Measurements from ENCODE around the gene CIT. TPM values are rescaled to one million over a fixed set of nuclear protein-coding genes. Genes with fewer than 3 reads are reported as not detected.

Gene CIT
- total RNA-seq, 1 donor from 2014 or later: 85.9 TPM

DNA sequence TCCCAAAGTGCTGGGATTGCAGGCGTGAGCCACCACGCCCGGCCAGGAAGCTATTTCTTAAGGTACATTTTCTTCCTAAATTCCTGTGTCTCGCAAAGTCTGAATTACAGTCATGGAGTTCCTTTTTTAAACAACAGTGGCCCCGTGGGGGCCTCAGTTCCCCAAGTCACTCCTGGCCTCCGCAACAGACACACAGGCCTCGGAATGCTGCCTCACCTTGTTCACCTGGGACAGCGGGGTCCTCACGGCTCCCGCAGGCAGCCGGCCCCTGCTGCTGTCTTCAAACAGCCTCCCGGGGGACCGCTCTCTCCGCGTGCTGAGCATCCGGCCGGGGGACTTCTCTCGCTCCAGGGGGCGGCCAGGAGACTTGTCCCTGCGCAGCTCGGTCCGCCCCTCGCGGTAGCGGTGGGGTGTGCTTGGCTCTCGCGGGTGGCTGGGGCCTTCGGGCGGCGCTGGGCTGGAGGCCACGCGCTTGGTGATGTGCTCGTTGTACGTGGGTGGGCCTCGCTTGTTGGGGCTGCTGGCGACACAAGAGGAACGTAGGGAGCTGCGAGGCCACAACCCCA, 187.1 kb downstream of the CIT start:
- no peak for DNase-seq (ENCODE audit: low read depth, low spot score)
- TF ChIP-seq, protein P1, sequence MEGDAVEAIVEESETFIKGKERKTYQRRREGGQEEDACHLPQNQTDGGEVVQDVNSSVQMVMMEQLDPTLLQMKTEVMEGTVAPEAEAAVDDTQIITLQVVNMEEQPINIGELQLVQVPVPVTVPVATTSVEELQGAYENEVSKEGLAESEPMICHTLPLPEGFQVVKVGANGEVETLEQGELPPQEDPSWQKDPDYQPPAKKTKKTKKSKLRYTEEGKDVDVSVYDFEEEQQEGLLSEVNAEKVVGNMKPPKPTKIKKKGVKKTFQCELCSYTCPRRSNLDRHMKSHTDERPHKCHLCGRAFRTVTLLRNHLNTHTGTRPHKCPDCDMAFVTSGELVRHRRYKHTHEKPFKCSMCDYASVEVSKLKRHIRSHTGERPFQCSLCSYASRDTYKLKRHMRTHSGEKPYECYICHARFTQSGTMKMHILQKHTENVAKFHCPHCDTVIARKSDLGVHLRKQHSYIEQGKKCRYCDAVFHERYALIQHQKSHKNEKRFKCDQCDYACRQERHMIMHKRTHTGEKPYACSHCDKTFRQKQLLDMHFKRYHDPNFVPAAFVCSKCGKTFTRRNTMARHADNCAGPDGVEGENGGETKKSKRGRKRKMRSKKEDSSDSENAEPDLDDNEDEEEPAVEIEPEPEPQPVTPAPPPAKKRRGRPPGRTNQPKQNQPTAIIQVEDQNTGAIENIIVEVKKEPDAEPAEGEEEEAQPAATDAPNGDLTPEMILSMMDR (conservative IDR thresholded peaks at IDR 0.05): no peak

GRCh38 chr12:119687879-119688278, 189.2 kb downstream of the CIT start:
- DNase-seq (ENCODE audit: low read depth, low spot score): no peak
- no peaks in the 10 kb centered on the region for H3K27me3 Mint-ChIP-seq (ENCODE audit: low read depth)
- H3K27ac Mint-ChIP-seq (ENCODE audit: unreplicated experiment): no peak overlapping the region
- H3K4me3 Mint-ChIP-seq: no peak overlapping the region
- TF ChIP-seq, protein P1 (conservative IDR thresholded peaks at IDR 0.05): no peak
- peaks cover 22% of the 10 kb centered on the region for H3K36me3 Mint-ChIP-seq (ENCODE audit: low read depth)
- H3K9me3 Mint-ChIP-seq: no peaks in the 10 kb centered on the region
- no peaks in the 10 kb centered on the region for H3K4me1 Mint-ChIP-seq

More for the DNA sequence above, 187.1 kb downstream of the CIT start:
- no peak overlapping the region for H3K4me3 Mint-ChIP-seq
- no peaks in the 10 kb centered on the region for H3K9me3 Mint-ChIP-seq
- no peaks in the 10 kb centered on the region for H3K4me1 Mint-ChIP-seq
- H3K27ac Mint-ChIP-seq (ENCODE audit: unreplicated experiment): no peak overlapping the region
- H3K27me3 Mint-ChIP-seq (ENCODE audit: low read depth): no peaks in the 10 kb centered on the region
- H3K36me3 Mint-ChIP-seq (ENCODE audit: low read depth): peaks cover 18% of the 10 kb centered on the region

GRCh38 chr12:119687406-119687805, 189.7 kb downstream of the CIT start:
- H3K4me3 Mint-ChIP-seq: no peak overlapping the region
- no peaks in the 10 kb centered on the region for H3K27me3 Mint-ChIP-seq (ENCODE audit: low read depth)
- no peak for DNase-seq (ENCODE audit: low read depth, low spot score)
- peaks cover 22% of the 10 kb centered on the region for H3K36me3 Mint-ChIP-seq (ENCODE audit: low read depth)
- no peak overlapping the region for H3K27ac Mint-ChIP-seq (ENCODE audit: unreplicated experiment)
- TF ChIP-seq, protein P1 (conservative IDR thresholded peaks at IDR 0.05): no peak
- no peaks in the 10 kb centered on the region for H3K9me3 Mint-ChIP-seq
- H3K4me1 Mint-ChIP-seq: no peaks in the 10 kb centered on the region

DNA sequence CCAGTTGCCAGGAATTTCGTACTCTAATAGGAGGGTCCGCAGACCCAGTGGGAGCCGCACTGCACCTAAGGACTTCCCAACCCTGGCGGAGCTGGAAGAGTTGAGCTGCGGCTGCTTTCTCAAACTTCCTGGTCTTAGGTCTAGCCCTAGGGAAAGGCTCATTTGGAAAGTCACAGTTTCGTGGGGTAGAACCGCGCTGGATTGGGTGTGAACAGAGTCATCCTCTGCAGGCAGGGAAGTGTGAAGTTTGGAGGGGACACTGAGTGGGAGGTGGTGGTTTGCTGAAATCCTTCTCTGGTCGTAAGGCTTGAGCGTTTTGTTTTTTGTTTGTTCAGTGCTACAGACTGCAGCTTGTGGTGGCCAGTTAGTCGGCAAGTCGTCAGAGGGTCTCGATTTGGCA, 190.3 kb downstream of the CIT start:
- no peaks in the 10 kb centered on the region for H3K27me3 Mint-ChIP-seq (ENCODE audit: low read depth)
- H3K27ac Mint-ChIP-seq (ENCODE audit: unreplicated experiment): no peak overlapping the region
- no peak overlapping the region for H3K4me3 Mint-ChIP-seq
- no peaks in the 10 kb centered on the region for H3K4me1 Mint-ChIP-seq
- DNase-seq (ENCODE audit: low read depth, low spot score): no peak
- peaks cover 22% of the 10 kb centered on the region for H3K36me3 Mint-ChIP-seq (ENCODE audit: low read depth)
- no peaks in the 10 kb centered on the region for H3K9me3 Mint-ChIP-seq
- TF ChIP-seq, protein P1 (conservative IDR thresholded peaks at IDR 0.05): no peak

DNA sequence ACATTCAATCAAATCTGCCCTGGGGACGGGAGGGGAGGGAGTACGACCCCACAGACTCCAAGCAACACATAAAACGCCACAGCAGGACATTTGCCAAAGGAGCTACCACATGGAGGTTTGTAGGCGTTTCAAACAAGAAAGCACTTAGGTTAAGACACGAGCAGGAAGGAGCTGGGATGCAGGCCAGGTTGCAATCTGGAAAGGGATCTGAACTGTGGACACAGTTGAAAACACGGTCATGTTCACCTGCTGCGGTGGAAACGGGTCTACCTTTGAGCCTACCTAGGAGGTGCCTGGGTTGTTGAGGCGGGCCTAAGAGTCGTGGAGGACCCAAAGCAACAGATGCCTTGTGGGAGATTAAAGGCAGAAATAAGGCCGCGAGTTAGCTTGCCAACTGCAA, 190.8 kb downstream of the CIT start:
- Mint-ChIP-seq H3K9me3 (no peaks in the 10 kb centered on the region), H3K4me1 (no peaks in the 10 kb centered on the region), H3K27me3 (ENCODE audit: low read depth) (no peaks in the 10 kb centered on the region), H3K27ac (ENCODE audit: unreplicated experiment) (no peak overlapping the region), H3K36me3 (ENCODE audit: low read depth) (peaks cover 22% of the 10 kb centered on the region), H3K4me3 (no peak overlapping the region)
- no peak for DNase-seq (ENCODE audit: low read depth, low spot score)
- TF ChIP-seq, protein P1 (conservative IDR thresholded peaks at IDR 0.05): no peak

All from neural crest cell (in vitro differentiated cells).